Large intestine (tissue), 3 donors: ENCODE results near the gene ZNF202. TPM values are rescaled to one million over a fixed set of nuclear protein-coding genes. Genes with fewer than 3 reads are reported as not detected.

Experiments
- DNase-seq, 2 donors: peaks; one replicate each; pipeline versions ENCODE4 v3.0.0 to v3.0.0-alpha.2; 2013
- H3K27ac ChIP-seq: one replicate; pipeline ENCODE4 v1.5.1; 2013; ENCODE audit warnings: low read length
- H3K27me3 ChIP-seq: 2 replicates; pipeline ENCODE4 v1.6.1; 2013; ENCODE audit warnings: low read length; ENCODE audit not compliant: control insufficient read depth, insufficient read depth
- H3K36me3 ChIP-seq: 2 replicates; pipeline ENCODE4 v1.6.1; 2013; ENCODE audit warnings: low read length; ENCODE audit not compliant: control insufficient read depth, insufficient read depth
- H3K4me1 ChIP-seq: one replicate; pipeline ENCODE4 v1.6.1; 2013; ENCODE audit warnings: low read length; ENCODE audit not compliant: control insufficient read depth, insufficient read depth
- H3K4me3 ChIP-seq: one replicate; pipeline ENCODE4 v1.5.1; 2013; ENCODE audit warnings: low read length
- H3K9me3 ChIP-seq: one replicate; pipeline ENCODE4 v1.6.1; 2013; ENCODE audit warnings: mild to moderate bottlenecking, low read depth, low read length, moderate library complexity; ENCODE audit not compliant: control insufficient read depth
- WGBS: methylation state at CpG from one replicate; pipeline ENCODE4 v1.1.5; 2013; ENCODE audit warnings: low lambda C conversion rate; ENCODE audit not compliant: insufficient coverage; 5-methylcytosine and 5-hydroxymethylcytosine counted together
- polyA plus RNA-seq: library from polyadenylated mRNA; unstranded; fragments of 120-200 nt; gene quantifications from one replicate; pipeline ENCODE4 v1.2.1, GENCODE V29; 2013

Gene ZNF202
- polyA plus RNA-seq, 1 donor = 17.1 TPM

GRCh38 chr11:123690485-123690884, 51.0 kb downstream of the ZNF202 start:
- H3K27me3 ChIP-seq = peaks cover 11% of the 10 kb centered on the region
- DNase-seq = peak; percentile 22 to 69
- no peaks in the 10 kb centered on the region for H3K36me3 ChIP-seq
- no peak overlapping the region for H3K4me3 ChIP-seq
- 100% methylated on average over 1 of the region's 3 CpGs for WGBS
- no peak overlapping the region for H3K27ac ChIP-seq
- no peaks in the 10 kb centered on the region for H3K9me3 ChIP-seq
- peaks cover 8% of the 10 kb centered on the region for H3K4me1 ChIP-seq

- H3K27me3 ChIP-seq = peaks cover 22% of the 10 kb centered on the region
- no peaks in the 10 kb centered on the region for H3K4me1 ChIP-seq
- H3K27ac ChIP-seq = no peak overlapping the region
- no peak for DNase-seq
- no peaks in the 10 kb centered on the region for H3K9me3 ChIP-seq
- WGBS = 100% methylated on average over 1 of the region's 6 CpGs
- no peak overlapping the region for H3K4me3 ChIP-seq
- no peaks in the 10 kb centered on the region for H3K36me3 ChIP-seq
Observed at GRCh38 chr11:123684601-123685000, 56.9 kb downstream of the ZNF202 start.

GRCh38 chr11:123683428-123684170, 57.9 kb downstream of the ZNF202 start:
- no peak for DNase-seq
- Histone ChIP-seq H3K36me3 (no peaks in the 10 kb centered on the region), H3K4me1 (no peaks in the 10 kb centered on the region), H3K27me3 (peaks cover 22% of the 10 kb centered on the region), H3K9me3 (no peaks in the 10 kb centered on the region), H3K4me3 (no peak overlapping the region), H3K27ac (no peak overlapping the region)
- 83% methylated on average over 1 of the region's 8 CpGs for WGBS

- Histone ChIP-seq H3K27me3 (peaks cover 21% of the 10 kb centered on the region), H3K36me3 (no peaks in the 10 kb centered on the region), H3K27ac (no peak overlapping the region), H3K4me3 (no peak overlapping the region), H3K4me1 (no peaks in the 10 kb centered on the region), H3K9me3 (no peaks in the 10 kb centered on the region)
- no CpG with 5 or more reads among the region's 5 CpGs for WGBS
- DNase-seq = no peak
Observed at GRCh38 chr11:123682696-123683410, 58.6 kb downstream of the ZNF202 start.

- no peaks in the 10 kb centered on the region for H3K9me3 ChIP-seq
- no peak for DNase-seq
- no peak overlapping the region for H3K27ac ChIP-seq
- H3K27me3 ChIP-seq = peaks cover 15% of the 10 kb centered on the region
- H3K4me1 ChIP-seq = no peaks in the 10 kb centered on the region
- no peaks in the 10 kb centered on the region for H3K36me3 ChIP-seq
- H3K4me3 ChIP-seq = no peak overlapping the region
- WGBS = 71% methylated on average over 1 of the region's 2 CpGs
Observed at GRCh38 chr11:123681030-123681429, 60.4 kb downstream of the ZNF202 start.

- 100% methylated on average over 1 of the region's 2 CpGs for WGBS
- Histone ChIP-seq H3K27me3 (peaks cover 10% of the 10 kb centered on the region), H3K4me3 (no peak overlapping the region), H3K36me3 (no peaks in the 10 kb centered on the region), H3K27ac (no peak overlapping the region), H3K4me1 (no peaks in the 10 kb centered on the region), H3K9me3 (no peaks in the 10 kb centered on the region)
- no peak for DNase-seq
Observed at GRCh38 chr11:123678246-123678645, 63.2 kb downstream of the ZNF202 start.

GRCh38 chr11:123677510-123677909, 64.0 kb downstream of the ZNF202 start:
- H3K27me3 ChIP-seq = peaks cover 6% of the 10 kb centered on the region
- 100% methylated on average over 1 of the region's 2 CpGs for WGBS

GRCh38 chr11:123674297-123674696, 67.2 kb downstream of the ZNF202 start:
- no peaks in the 10 kb centered on the region for H3K36me3 ChIP-seq
- 100% methylated on average over 1 of the region's 2 CpGs for WGBS
- no peak overlapping the region for H3K4me3 ChIP-seq
- H3K9me3 ChIP-seq = no peaks in the 10 kb centered on the region
- no peaks in the 10 kb centered on the region for H3K4me1 ChIP-seq
- H3K27ac ChIP-seq = no peak overlapping the region
- peaks cover 12% of the 10 kb centered on the region for H3K27me3 ChIP-seq
- DNase-seq = no peak

More at GRCh38 chr11:123677510-123677909, 64.0 kb downstream of the ZNF202 start:
- no peaks in the 10 kb centered on the region for H3K4me1 ChIP-seq
- H3K27ac ChIP-seq = no peak overlapping the region
- no peaks in the 10 kb centered on the region for H3K36me3 ChIP-seq
- H3K4me3 ChIP-seq = no peak overlapping the region
- H3K9me3 ChIP-seq = no peaks in the 10 kb centered on the region
- DNase-seq = no peak

Other genes with a start within 250 kb of the ZNF202 start
- gene SCN3B, start 87.0 kb downstream of the ZNF202 start, polyA plus RNA-seq = 9.5 TPM
- not detected for gene OR6X1, start 12.9 kb upstream of the ZNF202 start, polyA plus RNA-seq
- not detected for gene OR6M1, start 64.7 kb upstream of the ZNF202 start, polyA plus RNA-seq
- not detected for gene TMEM225, start 144.0 kb upstream of the ZNF202 start, polyA plus RNA-seq
- not detected for gene OR8D4, start 160.5 kb upstream of the ZNF202 start, polyA plus RNA-seq
- not detected for gene OR4D5, start 198.0 kb upstream of the ZNF202 start, polyA plus RNA-seq
- gene OR6T1, start 202.2 kb upstream of the ZNF202 start, polyA plus RNA-seq = not detected
- not detected for gene OR10S1, start 236.1 kb upstream of the ZNF202 start, polyA plus RNA-seq